ENCODE data around the gene ZNF101. TPM values are rescaled to one million over a fixed set of nuclear protein-coding genes. Genes with fewer than 3 reads are reported as not detected.

The ZNF101 gene
- total RNA-seq, 3 donors from 2014 or later, result 4.8 to 32.8 (median 16.7) TPM

DNA sequence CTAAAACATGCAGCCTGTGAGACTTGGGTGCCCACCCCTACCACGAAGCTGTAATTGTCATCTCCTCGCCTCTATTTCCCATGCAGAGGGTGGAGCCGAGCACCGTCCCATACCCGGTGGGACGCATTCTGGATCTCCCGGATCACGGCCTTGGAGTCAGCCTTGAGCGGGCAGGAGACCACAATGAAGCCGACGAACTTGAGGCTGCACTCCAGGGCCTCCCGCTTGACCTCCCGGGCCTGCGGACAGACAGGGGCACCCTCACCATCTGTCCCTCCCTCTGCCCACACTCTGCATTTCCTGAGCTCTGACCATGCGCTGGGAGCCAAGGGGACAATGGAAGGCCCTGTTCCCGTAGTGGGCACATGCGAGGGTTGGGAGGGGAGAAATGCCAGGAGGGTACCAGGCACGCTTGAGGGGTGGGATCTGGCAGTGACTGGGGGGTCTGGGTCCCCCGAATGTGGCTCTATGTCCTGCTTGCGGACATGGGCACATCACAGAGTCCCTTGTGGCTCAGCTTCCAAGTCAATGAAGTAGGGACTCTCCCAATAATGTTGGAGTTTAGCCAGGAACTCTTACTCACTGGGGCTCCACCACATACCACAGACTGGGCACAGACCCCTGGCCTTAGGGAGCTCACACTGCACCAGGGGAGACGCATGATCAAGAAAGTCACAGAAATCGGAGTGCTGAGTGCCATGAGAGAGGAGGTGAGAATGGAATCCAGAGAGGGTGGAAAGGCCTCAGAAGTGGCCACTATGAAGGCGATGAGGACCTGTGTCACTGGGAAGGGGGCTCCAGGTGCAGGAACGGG is 15.9 kb upstream of the ZNF101 start:
- H3K4me3 ChIP-seq, result no peak overlapping the region
- peaks cover 23% of the 10 kb centered on the region for H3K36me3 ChIP-seq
- intact Hi-C loops (cut with DNase I; ENCODE audit: low total_unique reads), result no loop called here
- H3K4me1 ChIP-seq, result no peaks in the 10 kb centered on the region
- H3K27me3 ChIP-seq, result no peaks in the 10 kb centered on the region
- no peak for DNase-seq (ENCODE audit: low spot score in 2 of 2)
- TF ChIP-seq POLR2A (IDR thresholded peaks at IDR 0.05) (no peak), POLR2AphosphoS5 (IDR thresholded peaks at IDR 0.05) (no peak)
- TF ChIP-seq, protein P1, sequence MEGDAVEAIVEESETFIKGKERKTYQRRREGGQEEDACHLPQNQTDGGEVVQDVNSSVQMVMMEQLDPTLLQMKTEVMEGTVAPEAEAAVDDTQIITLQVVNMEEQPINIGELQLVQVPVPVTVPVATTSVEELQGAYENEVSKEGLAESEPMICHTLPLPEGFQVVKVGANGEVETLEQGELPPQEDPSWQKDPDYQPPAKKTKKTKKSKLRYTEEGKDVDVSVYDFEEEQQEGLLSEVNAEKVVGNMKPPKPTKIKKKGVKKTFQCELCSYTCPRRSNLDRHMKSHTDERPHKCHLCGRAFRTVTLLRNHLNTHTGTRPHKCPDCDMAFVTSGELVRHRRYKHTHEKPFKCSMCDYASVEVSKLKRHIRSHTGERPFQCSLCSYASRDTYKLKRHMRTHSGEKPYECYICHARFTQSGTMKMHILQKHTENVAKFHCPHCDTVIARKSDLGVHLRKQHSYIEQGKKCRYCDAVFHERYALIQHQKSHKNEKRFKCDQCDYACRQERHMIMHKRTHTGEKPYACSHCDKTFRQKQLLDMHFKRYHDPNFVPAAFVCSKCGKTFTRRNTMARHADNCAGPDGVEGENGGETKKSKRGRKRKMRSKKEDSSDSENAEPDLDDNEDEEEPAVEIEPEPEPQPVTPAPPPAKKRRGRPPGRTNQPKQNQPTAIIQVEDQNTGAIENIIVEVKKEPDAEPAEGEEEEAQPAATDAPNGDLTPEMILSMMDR (IDR thresholded peaks at IDR 0.05), result no peak
- no peaks in the 10 kb centered on the region for H3K9me3 ChIP-seq
- no peak overlapping the region for H3K27ac ChIP-seq

DNA sequence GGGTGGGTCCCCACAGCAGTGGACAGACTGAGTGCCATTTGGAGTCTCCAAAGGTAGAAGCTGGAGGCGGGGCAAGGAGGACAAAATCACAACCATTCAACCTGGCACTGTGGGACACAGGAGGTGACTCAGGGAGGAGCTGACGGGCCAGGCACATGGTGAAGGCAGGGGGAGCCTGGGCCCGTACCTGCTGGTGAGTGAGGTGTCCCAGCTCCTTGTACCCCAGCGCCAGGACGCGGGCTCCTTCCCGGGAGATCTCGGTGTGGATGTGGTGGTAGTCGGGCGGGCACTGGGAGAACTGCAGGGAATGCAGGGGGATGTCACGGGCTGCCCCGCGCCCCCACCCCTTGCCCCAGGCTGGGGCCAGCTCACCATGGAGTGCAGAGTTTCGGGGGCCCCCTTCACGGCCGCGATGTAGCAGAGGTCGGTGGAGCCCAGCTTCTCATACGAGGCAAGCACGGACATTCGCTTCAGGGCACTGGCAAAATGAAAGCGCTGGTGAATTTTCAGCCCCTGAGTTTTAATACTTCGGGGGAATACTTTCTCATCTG is 15.0 kb upstream of the ZNF101 start:
- H3K36me3 ChIP-seq, result peaks cover 23% of the 10 kb centered on the region
- TF ChIP-seq POLR2AphosphoS5 (IDR thresholded peaks at IDR 0.05) (no peak), POLR2A (IDR thresholded peaks at IDR 0.05) (no peak)
- TF ChIP-seq, protein P1 (IDR thresholded peaks at IDR 0.05), result no peak
- no peaks in the 10 kb centered on the region for H3K4me1 ChIP-seq
- no peak overlapping the region for H3K4me3 ChIP-seq
- no peak for DNase-seq (ENCODE audit: low spot score in 2 of 2)
- intact Hi-C loops (cut with DNase I; ENCODE audit: low total_unique reads), result no loop called here
- no peaks in the 10 kb centered on the region for H3K9me3 ChIP-seq
- no peak overlapping the region for H3K27ac ChIP-seq
- no peaks in the 10 kb centered on the region for H3K27me3 ChIP-seq

DNA sequence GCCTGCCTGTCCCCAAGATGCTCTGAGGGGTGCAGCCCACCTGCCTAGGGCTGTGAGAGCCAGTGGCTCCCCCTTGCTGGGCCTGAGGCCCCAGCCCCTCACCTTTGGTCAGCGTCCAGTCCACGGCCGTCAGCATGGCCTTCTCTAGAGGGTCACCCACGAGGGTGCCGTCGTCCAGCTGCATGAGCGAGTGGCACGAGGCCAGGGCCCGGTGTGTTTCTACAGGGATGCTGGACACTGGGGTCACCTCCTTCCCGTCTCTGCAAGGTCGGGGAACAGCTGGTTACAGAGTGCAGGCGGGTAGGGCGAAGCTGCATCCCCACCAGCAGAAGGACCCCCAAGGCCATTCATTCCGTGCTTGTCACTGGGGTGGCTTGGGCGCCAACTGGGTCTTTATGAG is 14.2 kb upstream of the ZNF101 start:
- Histone ChIP-seq H3K36me3 (peaks cover 23% of the 10 kb centered on the region), H3K9me3 (no peaks in the 10 kb centered on the region), H3K27ac (no peak overlapping the region), H3K4me3 (no peak overlapping the region), H3K4me1 (no peaks in the 10 kb centered on the region), H3K27me3 (no peaks in the 10 kb centered on the region)
- intact Hi-C loops (cut with DNase I; ENCODE audit: low total_unique reads), result no loop called here
- no peak for DNase-seq (ENCODE audit: low spot score in 2 of 2)
- TF ChIP-seq, protein P1 (IDR thresholded peaks at IDR 0.05), result no peak
- TF ChIP-seq POLR2A (IDR thresholded peaks at IDR 0.05) (no peak), POLR2AphosphoS5 (IDR thresholded peaks at IDR 0.05) (no peak)

DNA sequence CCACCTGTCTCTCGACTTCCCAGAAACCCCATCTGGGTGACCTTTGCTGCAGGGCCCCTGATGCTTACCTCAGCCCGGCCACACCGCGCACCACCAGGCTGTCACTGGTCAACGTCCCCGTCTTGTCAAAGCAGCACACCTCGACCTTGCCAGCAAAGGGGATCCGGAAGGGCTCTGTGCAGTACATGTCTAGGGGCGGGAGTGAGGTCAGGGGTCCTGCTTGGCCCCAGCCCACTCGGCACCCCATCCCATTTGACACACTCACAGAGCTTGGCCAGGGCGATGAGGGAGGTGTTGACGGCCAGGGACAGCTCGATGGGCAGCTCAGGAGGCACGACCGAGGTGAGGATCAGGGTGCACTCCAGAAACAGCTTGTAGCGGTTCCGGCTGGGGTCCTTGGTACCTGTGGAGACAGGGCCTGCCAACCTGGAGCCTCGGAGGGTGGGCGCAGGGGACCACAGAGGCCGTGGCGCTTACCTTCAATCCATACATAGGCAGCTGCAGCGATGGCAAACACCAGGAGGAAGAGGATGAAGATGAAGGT is 13.5 kb upstream of the ZNF101 start:
- no peak for DNase-seq (ENCODE audit: low spot score in 2 of 2)
- TF ChIP-seq, protein P1 (IDR thresholded peaks at IDR 0.05), result no peak
- TF ChIP-seq POLR2AphosphoS5 (IDR thresholded peaks at IDR 0.05) (no peak), POLR2A (IDR thresholded peaks at IDR 0.05) (no peak)
- Histone ChIP-seq H3K27ac (no peak overlapping the region), H3K4me1 (no peaks in the 10 kb centered on the region), H3K36me3 (peaks cover 23% of the 10 kb centered on the region), H3K9me3 (no peaks in the 10 kb centered on the region), H3K27me3 (no peaks in the 10 kb centered on the region), H3K4me3 (no peak overlapping the region)
- intact Hi-C loops (cut with DNase I; ENCODE audit: low total_unique reads), result no loop called here

All from breast epithelium (tissue), 4 donors.